GM12891 (cell line): ENCODE data around the gene GTPBP2.

ENCODE experiments used
- POLR2A ChIP-seq: IDR thresholded peaks from 2 replicates; pipeline ENCODE4 v1.6.1; 2011; ENCODE audit warnings: low read depth, low read length, control low read depth
- SPI1 ChIP-seq: IDR thresholded peaks from 2 replicates; pipeline ENCODE4 v1.6.1; 2011; ENCODE audit warnings: low read depth, low read length, control low read depth
- TAF1 ChIP-seq: IDR thresholded peaks from 2 replicates; pipeline ENCODE4 v1.6.1; 2011; ENCODE audit warnings: low read depth, low read length, control low read depth

GRCh38 chr6:43579171-43579570, 49.9 kb downstream of the GTPBP2 start:
- TF ChIP-seq POLR2A (no peak), SPI1 (no peak), TAF1 (no peak)
